Neuronal stem cell (in vitro differentiated cells): ENCODE data around the gene PIGX.
A peak's percentile ranks its signal among the peaks of the same experiment; 100 is the strongest.

Experiments used
- DNase-seq: peaks from one replicate; pipeline ENCODE4 v3.0.0-alpha.2; 2013; ENCODE audit warnings: low spot score
- H2AFZ ChIP-seq: one replicate; pipeline ENCODE4 v1.6.1; 2013; ENCODE audit warnings: mild to moderate bottlenecking, low read length, inconsistent platforms
- H2AK5ac ChIP-seq: 2 replicates; pipeline ENCODE4 v1.6.1; 2013; ENCODE audit warnings: low read depth, mild to moderate bottlenecking, inconsistent platforms, low read length, moderate library complexity, mixed read lengths
- H2BK120ac ChIP-seq: 2 replicates; pipeline ENCODE4 v1.6.1; 2013; ENCODE audit warnings: low read depth, mild to moderate bottlenecking, inconsistent platforms, low read length, moderate library complexity, mixed read lengths
- H2BK12ac ChIP-seq: one replicate; pipeline ENCODE4 v1.6.1; 2013; ENCODE audit warnings: low read length, inconsistent platforms
- H2BK15ac ChIP-seq: 2 replicates; pipeline ENCODE4 v1.6.1; 2013; ENCODE audit warnings: mild to moderate bottlenecking, low read length, inconsistent platforms, mixed read lengths
- H2BK5ac ChIP-seq: one replicate; pipeline ENCODE4 v1.6.1; 2013; ENCODE audit warnings: inconsistent platforms, mild to moderate bottlenecking, low read length, moderate library complexity
- H3K14ac ChIP-seq: one replicate; pipeline ENCODE4 v1.6.1; 2013; ENCODE audit warnings: low read length, inconsistent platforms
- H3K18ac ChIP-seq: 2 replicates; pipeline ENCODE4 v1.6.1; 2013; ENCODE audit warnings: low read length, inconsistent platforms
- H3K23ac ChIP-seq: 2 replicates; pipeline ENCODE4 v1.6.1; 2013; ENCODE audit warnings: low read depth, mild to moderate bottlenecking, mixed read lengths, low read length, inconsistent platforms; ENCODE audit not compliant: poor library complexity
- H3K27ac ChIP-seq: replicated peaks from 3 replicates; pipeline ENCODE4 v1.5.1; 2013; ENCODE audit warnings: low read length, inconsistent platforms
- H3K27me3 ChIP-seq, 3 experiments: 2 replicates each; pipeline ENCODE4 v1.6.1; 2013; ENCODE audit warnings: low read length in 3 of 3, mild to moderate bottlenecking in 2 of 3, inconsistent platforms in 1 of 3, low read depth in 1 of 3, mixed read lengths in 1 of 3, moderate library complexity in 1 of 3; ENCODE audit not compliant: control insufficient read depth in 3 of 3, insufficient read depth in 3 of 3
- H3K36me3 ChIP-seq, 2 donors: replicated peaks in 1 of 2; 2 replicates each; pipeline ENCODE4 v1.6.1; 2013; ENCODE audit warnings: low read length in 2 of 2; ENCODE audit not compliant: control insufficient read depth in 2 of 2, insufficient read depth in 2 of 2
- H3K4ac ChIP-seq: 2 replicates; pipeline ENCODE4 v1.6.1; 2013; ENCODE audit warnings: inconsistent platforms, mild to moderate bottlenecking, low read length, moderate library complexity
- H3K4me1 ChIP-seq, 2 donors: 1 replicate in 1 of 2; 2 replicates in 1 of 2; pipeline ENCODE4 v1.6.1; 2013; ENCODE audit warnings: low read length in 2 of 2, low read depth in 1 of 2; ENCODE audit not compliant: control insufficient read depth in 2 of 2, insufficient read depth in 1 of 2
- H3K4me2 ChIP-seq: one replicate; pipeline ENCODE4 v1.6.1; 2013; ENCODE audit warnings: mild to moderate bottlenecking, low read length, inconsistent platforms; ENCODE audit not compliant: insufficient read depth, poor library complexity, severe bottlenecking
- H3K4me3 ChIP-seq, 2 donors: 2 replicates each; pipeline ENCODE4 v1.5.1; 2013; ENCODE audit warnings: low read length in 2 of 2, mild to moderate bottlenecking in 2 of 2, inconsistent platforms in 1 of 2, moderate library complexity in 1 of 2
- H3K79me1 ChIP-seq: one replicate; pipeline ENCODE4 v1.6.1; 2013; ENCODE audit warnings: low read depth, mild to moderate bottlenecking, inconsistent platforms, low read length, moderate library complexity
- H3K9ac ChIP-seq: one replicate; pipeline ENCODE4 v1.6.1; 2013; ENCODE audit warnings: mild to moderate bottlenecking, low read depth, low read length, inconsistent platforms; ENCODE audit not compliant: poor library complexity
- H3K9me3 ChIP-seq, 2 donors: replicated peaks in 1 of 2; 2 replicates each; pipeline versions ENCODE3 to v1.6.1; 2013; ENCODE audit warnings: low read length in 2 of 2, mild to moderate bottlenecking in 2 of 2, inconsistent platforms in 1 of 2, low read depth in 1 of 2, mixed read lengths in 1 of 2, moderate library complexity in 1 of 2; ENCODE audit not compliant: control insufficient read depth in 2 of 2, insufficient read depth in 1 of 2
- H4K8ac ChIP-seq: one replicate; pipeline ENCODE4 v1.6.1; 2013; ENCODE audit warnings: low read depth, mild to moderate bottlenecking, inconsistent platforms, low read length, moderate library complexity
- H4K91ac ChIP-seq: one replicate; pipeline ENCODE4 v1.6.1; 2013; ENCODE audit warnings: low read length, low read depth, mild to moderate bottlenecking, inconsistent platforms; ENCODE audit not compliant: poor library complexity
- WGBS, 2 donors: extraction: QIAGEN DNeasy Blood & Tissue Kit; methylation state at CpG; one replicate each; pipeline ENCODE4 v1.1.7; 2013; ENCODE audit warnings: missing lambda C conversion rate in 2 of 2, mixed read lengths in 1 of 2; ENCODE audit not compliant: insufficient read length in 2 of 2, insufficient replicate concordance in 1 of 2; ENCODE audit errors: extremely low coverage in 2 of 2; 5-methylcytosine and 5-hydroxymethylcytosine counted together

PIGX gene

GRCh38 chr3:196667056-196667825 lies 44.9 kb upstream of the PIGX start:
- WGBS, 2 donors: no CpG with 5 or more reads among the region's 14 CpGs

GRCh38 chr3:196670339-196670738 lies 41.8 kb upstream of the PIGX start:
- Histone ChIP-seq H2BK120ac (no peak overlapping the region), H3K4ac (no peak overlapping the region), H2AK5ac (no peak overlapping the region), H4K91ac (no peak overlapping the region), H2BK15ac (no peak overlapping the region), H2AFZ (peak overlapping the region; percentile 84), H3K79me1 (no peaks in the 10 kb centered on the region), H2BK5ac (no peak overlapping the region), H4K8ac (no peak overlapping the region), H3K14ac (no peak overlapping the region), H3K4me1 (peaks cover 4 to 14% of the 10 kb centered on the region in 2 donors), H3K27ac (no peak overlapping the region), H3K18ac (peak overlapping the region; percentile 23), H3K9ac (no peak overlapping the region), H3K4me2 (no peak overlapping the region), H3K23ac (no peak overlapping the region), H3K4me3 (no peak overlapping the region), H3K36me3 (no peaks in the 10 kb centered on the region), H2BK12ac (no peak overlapping the region), H3K9me3 (no peaks in the 10 kb centered on the region), H3K27me3 (peaks cover 0 to 2% (median 0%) of the 10 kb centered on the region in 3 experiments)
- WGBS, 2 donors: no CpG with 5 or more reads among the region's 6 CpGs
- DNase-seq: no peak

More at GRCh38 chr3:196667056-196667825, 44.9 kb upstream of the PIGX start:
- Histone ChIP-seq H3K27ac (peak overlapping the region; percentile 95), H2AK5ac (no peak overlapping the region), H3K9ac (no peak overlapping the region), H2BK120ac (no peak overlapping the region), H3K18ac (no peak overlapping the region), H2BK12ac (no peak overlapping the region), H3K36me3 (no peaks in the 10 kb centered on the region), H3K4me1 (peaks cover 11 to 14% of the 10 kb centered on the region in 2 donors), H2BK15ac (peak overlapping the region; percentile 12), H3K27me3 (peaks cover 0 to 2% (median 0%) of the 10 kb centered on the region in 3 experiments), H3K9me3 (no peaks in the 10 kb centered on the region), H3K4ac (no peak overlapping the region), H3K23ac (no peak overlapping the region), H4K91ac (no peak overlapping the region), H2AFZ (no peak overlapping the region), H2BK5ac (no peak overlapping the region), H3K14ac (no peak overlapping the region), H3K4me3 (no peak overlapping the region), H3K4me2 (no peak overlapping the region), H4K8ac (no peak overlapping the region), H3K79me1 (no peaks in the 10 kb centered on the region)
- no peak for DNase-seq

DNA sequence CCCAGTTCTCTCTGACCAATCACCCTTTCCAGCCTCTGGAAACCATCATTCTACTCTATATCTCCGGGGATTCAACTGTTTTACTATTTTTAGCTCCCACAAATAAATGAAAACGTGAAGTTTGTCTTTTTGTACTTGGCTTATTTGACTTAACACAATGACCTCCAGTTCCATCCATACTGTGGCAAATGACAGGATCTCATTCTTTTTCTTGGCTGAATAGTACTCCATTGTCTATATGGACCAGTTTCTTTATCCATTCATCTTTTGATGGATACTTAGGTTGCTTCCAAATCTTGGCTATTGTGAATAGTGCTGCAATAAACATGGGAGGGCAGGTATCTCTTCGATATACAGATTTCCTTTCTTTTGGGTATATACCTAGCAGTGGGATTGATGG lies 38.5 kb upstream of the PIGX start:
- H2BK15ac ChIP-seq: no peak overlapping the region
- H3K27me3 ChIP-seq: peaks cover 0 to 19% (median 0%) of the 10 kb centered on the region in 3 experiments
- H2AK5ac ChIP-seq: no peak overlapping the region
- H3K4me1 ChIP-seq: peaks cover 0 to 10% of the 10 kb centered on the region in 2 donors
- H3K27ac ChIP-seq: no peak overlapping the region
- no peak overlapping the region for H2BK5ac ChIP-seq
- no peak overlapping the region for H4K8ac ChIP-seq
- H3K9ac ChIP-seq: no peak overlapping the region
- no peak overlapping the region for H4K91ac ChIP-seq
- H3K4me3 ChIP-seq: no peak overlapping the region
- no peak overlapping the region for H3K14ac ChIP-seq
- H3K9me3 ChIP-seq: no peaks in the 10 kb centered on the region
- no peak overlapping the region for H3K18ac ChIP-seq
- no peaks in the 10 kb centered on the region for H3K36me3 ChIP-seq
- no peak overlapping the region for H3K4me2 ChIP-seq
- H2AFZ ChIP-seq: no peak overlapping the region
- no peak overlapping the region for H3K4ac ChIP-seq
- no peak overlapping the region for H2BK12ac ChIP-seq
- H2BK120ac ChIP-seq: no peak overlapping the region
- no peak overlapping the region for H3K23ac ChIP-seq
- no CpG with 5 or more reads among the region's 3 CpGs for WGBS, 2 donors
- H3K79me1 ChIP-seq: no peaks in the 10 kb centered on the region
- no peak for DNase-seq

DNA sequence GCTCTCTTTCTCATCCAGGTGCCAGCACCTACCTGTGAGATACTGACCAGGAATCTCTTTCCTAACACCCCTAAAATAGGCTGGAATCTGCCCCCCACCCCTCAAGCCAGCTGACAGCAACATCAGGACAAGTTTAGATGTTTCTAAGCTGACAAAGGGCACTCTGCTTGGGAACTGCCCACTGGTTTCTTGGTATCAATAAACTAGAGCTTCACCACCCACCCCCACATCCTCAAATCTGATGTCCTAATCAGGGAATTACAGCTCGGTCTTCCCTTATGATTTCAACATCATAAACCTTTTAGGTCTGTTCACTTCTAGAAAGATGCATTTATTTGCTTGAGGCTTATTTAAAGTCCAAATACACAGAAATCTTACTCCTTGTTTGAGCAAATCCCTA lies 34.8 kb upstream of the PIGX start:
- Histone ChIP-seq H3K4me2 (no peak overlapping the region), H2AK5ac (no peak overlapping the region), H3K9ac (no peak overlapping the region), H4K91ac (no peak overlapping the region), H3K23ac (no peak overlapping the region), H2BK15ac (no peak overlapping the region), H2AFZ (no peak overlapping the region), H3K4ac (no peak overlapping the region), H2BK5ac (no peak overlapping the region), H4K8ac (no peak overlapping the region), H3K4me3 (no peak overlapping the region), H3K4me1 (no peaks in the 10 kb centered on the region), H3K9me3 (no peaks in the 10 kb centered on the region), H3K36me3 (no peaks in the 10 kb centered on the region), H2BK120ac (no peak overlapping the region), H2BK12ac (no peak overlapping the region), H3K18ac (no peak overlapping the region), H3K27ac (no peak overlapping the region), H3K14ac (no peak overlapping the region), H3K79me1 (no peaks in the 10 kb centered on the region), H3K27me3 (peaks cover 0 to 24% (median 0%) of the 10 kb centered on the region in 3 experiments)
- WGBS, 2 donors: no CpG with 5 or more reads among the region's 1 CpG
- DNase-seq: no peak
